Keratinocyte (primary cell): Measurements from ENCODE around the gene EGF. TPM values are rescaled to one million over a fixed set of nuclear protein-coding genes. Genes with fewer than 3 reads are reported as not detected.

Source experiments
- DNase-seq: peaks from one replicate; pipeline ENCODE4 v3.0.0-alpha.2; 2011; ENCODE audit warnings: low read depth, missing footprints, low spot score
- FAIRE-seq: peaks from 2 replicates; lab custom pipeline; 2011; peaks lifted over from hg19 to GRCh38; lab: Jason Lieb, UNC
- H2AFZ ChIP-seq: 2 replicates; pipeline ENCODE4 v1.6.0; 2012; ENCODE audit warnings: low read length, control low read depth, inconsistent platforms; ENCODE audit not compliant: control insufficient read depth
- H3K27ac ChIP-seq: 2 replicates; pipeline ENCODE4 v1.5.1; 2011; ENCODE audit warnings: low read length; ENCODE audit not compliant: control insufficient read depth, insufficient read depth
- H3K27me3 ChIP-seq: 3 replicates; pipeline ENCODE4 v1.6.0; 2011; ENCODE audit warnings: low read length; ENCODE audit not compliant: control insufficient read depth, insufficient read depth; ENCODE audit errors: extremely low read depth
- H3K36me3 ChIP-seq, 2 experiments: 2 replicates in 1 of 2; 3 replicates in 1 of 2; pipeline ENCODE4 v1.5.1; 2011; ENCODE audit warnings: low read length in 2 of 2, mild to moderate bottlenecking in 1 of 2; ENCODE audit not compliant: control insufficient read depth in 2 of 2, insufficient read depth in 2 of 2; ENCODE audit errors: extremely low read depth in 1 of 2
- H3K4me1 ChIP-seq: 3 replicates; pipeline ENCODE4 v1.5.1; 2011; ENCODE audit warnings: low read length; ENCODE audit not compliant: control insufficient read depth, insufficient read depth; ENCODE audit errors: extremely low read depth
- H3K4me2 ChIP-seq: 3 replicates; pipeline ENCODE4 v1.6.0; 2011; ENCODE audit warnings: low read depth, low read length; ENCODE audit not compliant: control insufficient read depth, insufficient read depth; ENCODE audit errors: extremely low read depth
- H3K4me3 ChIP-seq, 3 experiments: fragments of 200-600 bp in 1 of 3; sonication (generic) in 1 of 3; 2 replicates in 2 of 3; 3 replicates in 1 of 3; pipeline ENCODE4 v1.5.1; 2011 to 2016; ENCODE audit warnings: low read length in 3 of 3, mild to moderate bottlenecking in 3 of 3, control low read depth in 2 of 3, inconsistent platforms in 1 of 3, low read depth in 1 of 3, mixed read lengths in 1 of 3, mixed run types in 1 of 3, moderate library complexity in 1 of 3; ENCODE audit not compliant: control insufficient read depth in 2 of 3, insufficient read depth in 2 of 3; ENCODE audit errors: extremely low read depth in 1 of 3
- H3K79me2 ChIP-seq: 2 replicates; pipeline ENCODE4 v1.6.0; 2012; ENCODE audit warnings: low read length; ENCODE audit not compliant: control insufficient read depth, insufficient read depth
- H3K9ac ChIP-seq: 3 replicates; pipeline ENCODE4 v1.6.0; 2011; ENCODE audit warnings: low read length; ENCODE audit not compliant: control insufficient read depth, insufficient read depth; ENCODE audit errors: extremely low read depth
- H3K9me1 ChIP-seq: 3 replicates; pipeline ENCODE4 v1.6.0; 2011; ENCODE audit warnings: low read length; ENCODE audit not compliant: control insufficient read depth, insufficient read depth; ENCODE audit errors: extremely low read depth
- H3K9me3 ChIP-seq: 2 replicates; pipeline ENCODE4 v1.5.1; 2012; ENCODE audit warnings: low read depth, low read length; ENCODE audit not compliant: control insufficient read depth
- H4K20me1 ChIP-seq: 3 replicates; pipeline ENCODE4 v1.6.0; 2011; ENCODE audit warnings: low read length; ENCODE audit not compliant: control insufficient read depth, insufficient read depth; ENCODE audit errors: extremely low read depth
- EZH2 ChIP-seq: IDR thresholded peaks from one replicate; pipeline ENCODE4 v1.6.1; 2012; ENCODE audit warnings: inconsistent platforms, mild to moderate bottlenecking, low read length, moderate library complexity
- dilution Hi-C: fragments of 300-500 bp; cut with MboI; formaldehyde crosslinking; loops from one replicate; pipeline ENCODE4 v1.7.0; 2020; ENCODE audit warnings: low sequenced_read_pairs; ENCODE audit not compliant: extremely low pct_ligation_motif_present
- polyA plus RNA-seq, 5 experiments: library from polyadenylated mRNA; depleted of rRNA in 3 of 5; stranded (reverse) in 3 of 5; stranded (forward) in 1 of 5; unstranded in 1 of 5; fragments of >200 nt; gene quantifications; 1 replicate in 1 of 5; 2 replicates in 3 of 5; 3 replicates in 1 of 5; pipeline versions ENCODE4 v1.2.1 to v1.2.3, GENCODE V29; 2011 to 2012; ENCODE audit warnings: missing spikeins in 2 of 5, low read depth in 1 of 5, low replicate concordance in 1 of 5
- TF ChIP-seq, protein P1 (sequence below), 3 experiments: IDR thresholded peaks in 1 of 3; conservative IDR thresholded peaks in 1 of 3; optimal IDR thresholded peaks in 1 of 3; 2 replicates in 2 of 3; 3 replicates in 1 of 3; pipeline versions ENCODE3 to v1.5.1; 2011; ENCODE audit warnings: low read length in 3 of 3, mild to moderate bottlenecking in 3 of 3, moderate library complexity in 2 of 3, control low read depth in 1 of 3, inconsistent platforms in 1 of 3; ENCODE audit not compliant: insufficient read depth in 2 of 3; ENCODE audit errors: extremely low read depth in 1 of 3

Gene EGF
- polyA plus RNA-seq, 1 donor (not counting 4 experiments of a cell fraction or from before 2014, with no cell fraction given) = 1.3 TPM

DNA sequence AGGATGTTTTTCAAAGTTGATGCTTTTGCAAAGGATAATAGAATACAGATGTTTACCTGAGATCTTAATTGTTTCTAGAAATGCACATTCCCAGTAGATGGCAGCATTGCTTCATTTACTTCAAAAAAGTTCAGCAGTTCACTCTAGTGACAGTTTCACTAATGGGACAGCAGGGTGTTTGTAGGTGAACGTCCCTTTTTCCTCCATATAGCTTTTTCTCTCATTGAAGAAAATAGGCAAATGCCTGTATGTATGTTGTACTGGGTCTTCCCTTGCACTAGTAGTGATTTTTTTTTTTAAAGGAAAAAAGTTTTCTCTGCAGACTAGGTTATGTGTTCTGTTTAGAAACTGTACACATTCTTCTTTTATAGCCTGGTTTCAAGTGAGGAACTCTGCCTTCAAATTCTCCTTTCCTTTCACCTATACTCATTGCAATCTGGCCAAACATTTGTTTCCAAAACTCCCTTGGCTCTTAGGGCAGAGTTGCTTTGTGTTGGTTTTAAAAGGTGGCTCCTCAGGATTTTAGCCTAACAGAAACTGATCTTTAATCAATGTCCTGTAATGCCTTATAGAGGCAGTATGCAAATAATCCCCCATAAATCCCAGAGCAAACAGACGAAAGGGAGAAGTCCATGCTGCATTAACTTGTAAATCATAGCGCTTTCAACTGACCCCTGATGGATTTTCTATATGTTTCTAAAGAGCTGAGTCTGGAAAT is 86.3 kb downstream of the EGF start:
- no peak overlapping the region for H3K27ac ChIP-seq
- H3K4me3 ChIP-seq = no peak overlapping the region
- no peaks in the 10 kb centered on the region for H3K27me3 ChIP-seq
- H3K4me2 ChIP-seq = no peak overlapping the region
- DNase-seq (no peak), FAIRE-seq (peak; percentile 29)
- H3K36me3 ChIP-seq = no peaks in the 10 kb centered on the region
- no peak overlapping the region for H2AFZ ChIP-seq
- H3K9me3 ChIP-seq = no peaks in the 10 kb centered on the region
- TF ChIP-seq, protein P1, sequence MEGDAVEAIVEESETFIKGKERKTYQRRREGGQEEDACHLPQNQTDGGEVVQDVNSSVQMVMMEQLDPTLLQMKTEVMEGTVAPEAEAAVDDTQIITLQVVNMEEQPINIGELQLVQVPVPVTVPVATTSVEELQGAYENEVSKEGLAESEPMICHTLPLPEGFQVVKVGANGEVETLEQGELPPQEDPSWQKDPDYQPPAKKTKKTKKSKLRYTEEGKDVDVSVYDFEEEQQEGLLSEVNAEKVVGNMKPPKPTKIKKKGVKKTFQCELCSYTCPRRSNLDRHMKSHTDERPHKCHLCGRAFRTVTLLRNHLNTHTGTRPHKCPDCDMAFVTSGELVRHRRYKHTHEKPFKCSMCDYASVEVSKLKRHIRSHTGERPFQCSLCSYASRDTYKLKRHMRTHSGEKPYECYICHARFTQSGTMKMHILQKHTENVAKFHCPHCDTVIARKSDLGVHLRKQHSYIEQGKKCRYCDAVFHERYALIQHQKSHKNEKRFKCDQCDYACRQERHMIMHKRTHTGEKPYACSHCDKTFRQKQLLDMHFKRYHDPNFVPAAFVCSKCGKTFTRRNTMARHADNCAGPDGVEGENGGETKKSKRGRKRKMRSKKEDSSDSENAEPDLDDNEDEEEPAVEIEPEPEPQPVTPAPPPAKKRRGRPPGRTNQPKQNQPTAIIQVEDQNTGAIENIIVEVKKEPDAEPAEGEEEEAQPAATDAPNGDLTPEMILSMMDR (optimal IDR thresholded peaks at IDR 0.05 in 1 of 3, IDR thresholded peaks at IDR 0.05 in 1 of 3, conservative IDR thresholded peaks at IDR 0.05 in 1 of 3; ENCODE audit: extremely low read depth in 1 of 3, insufficient read depth in 2 of 3, low read length in 3 of 3) = peak; percentile 27 to 56 (median 45)
- no peak for TF ChIP-seq EZH2
- H3K79me2 ChIP-seq = no peaks in the 10 kb centered on the region
- peaks cover 5% of the 10 kb centered on the region for H3K4me1 ChIP-seq
- H4K20me1 ChIP-seq = no peaks in the 10 kb centered on the region
- H3K9ac ChIP-seq = no peak overlapping the region
- H3K9me1 ChIP-seq = no peaks in the 10 kb centered on the region
- dilution Hi-C loops = loop anchor here (25.0 kb wide), 1 partner anchor 562 kb away; the partner anchor contains the start of gene SEC24B

DNA sequence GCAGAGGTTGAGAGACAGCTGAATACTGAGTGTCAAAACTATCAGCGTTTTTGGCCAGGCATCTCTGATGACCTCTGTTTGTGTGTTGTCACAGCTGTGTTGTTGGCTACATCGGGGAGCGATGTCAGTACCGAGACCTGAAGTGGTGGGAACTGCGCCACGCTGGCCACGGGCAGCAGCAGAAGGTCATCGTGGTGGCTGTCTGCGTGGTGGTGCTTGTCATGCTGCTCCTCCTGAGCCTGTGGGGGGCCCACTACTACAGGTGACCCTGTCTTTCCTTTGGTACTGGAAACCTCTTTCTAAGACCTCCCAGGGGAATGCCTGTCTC is 86.9 kb downstream of the EGF start:
- dilution Hi-C loops = loop anchor here (25.0 kb wide), 1 partner anchor 562 kb away; the partner anchor contains the start of gene SEC24B
- no peaks in the 10 kb centered on the region for H3K9me1 ChIP-seq
- H3K4me2 ChIP-seq = no peak overlapping the region
- no peaks in the 10 kb centered on the region for H3K36me3 ChIP-seq
- FAIRE-seq (no peak), DNase-seq (no peak)
- no peak for TF ChIP-seq EZH2
- TF ChIP-seq, protein P1 (optimal IDR thresholded peaks at IDR 0.05 in 1 of 3, IDR thresholded peaks at IDR 0.05 in 1 of 3, conservative IDR thresholded peaks at IDR 0.05 in 1 of 3; ENCODE audit: extremely low read depth in 1 of 3, insufficient read depth in 2 of 3, low read length in 3 of 3) = no peak
- H3K4me1 ChIP-seq = peaks cover 5% of the 10 kb centered on the region
- H3K4me3 ChIP-seq = no peak overlapping the region
- no peaks in the 10 kb centered on the region for H4K20me1 ChIP-seq
- no peaks in the 10 kb centered on the region for H3K79me2 ChIP-seq
- H2AFZ ChIP-seq = no peak overlapping the region
- H3K9me3 ChIP-seq = no peaks in the 10 kb centered on the region
- no peak overlapping the region for H3K9ac ChIP-seq
- no peak overlapping the region for H3K27ac ChIP-seq
- no peaks in the 10 kb centered on the region for H3K27me3 ChIP-seq
